Fibroblast of skin of back (primary cell): Measurements from ENCODE around the gene DSC1. TPM values are rescaled to one million over a fixed set of nuclear protein-coding genes. Genes with fewer than 3 reads are reported as not detected.
"Not testable (repeated sequence)": the region's sequence is repeated elsewhere in the genome, so short reads cannot be mapped to it uniquely, and the experiment has no call there.

Experiments used
- DNase-seq: peaks from one replicate; pipeline ENCODE4 v3.0.0-alpha.2; 2013
- polyA plus RNA-seq, 2 experiments: library from polyadenylated mRNA; unstranded; fragments of 120-200 nt; gene quantifications; one replicate each; pipeline ENCODE4 v1.2.1, GENCODE V29; 2013; ENCODE audit not compliant: insufficient read length in 2 of 2

Gene DSC1
- polyA plus RNA-seq (2013, experiment 1 of 2; ENCODE audit: insufficient read length), result not detected
- polyA plus RNA-seq (2013, experiment 2 of 2; ENCODE audit: insufficient read length), result not detected

GRCh38 chr18:31162825-31163435 lies at the start of gene DSC1:
DSC1 (minus strand) TSS chr18:31162856; CDS start chr18:31162594, 262 bp downstream.
- no peak for DNase-seq

GRCh38 chr18:31211047-31211446 lies 48.4 kb upstream of the DSC1 start:
- DNase-seq, result no peak

- DNase-seq, result no peak
Observed at GRCh38 chr18:31209041-31209440, 46.4 kb upstream of the DSC1 start.

- DNase-seq, result no peak
Observed at GRCh38 chr18:31207391-31207790, 44.7 kb upstream of the DSC1 start.

GRCh38 chr18:31206787-31207381 lies 44.2 kb upstream of the DSC1 start:
- DNase-seq, result no peak

- no peak for DNase-seq
Observed at GRCh38 chr18:31206071-31206470, 43.4 kb upstream of the DSC1 start.

- no peak for DNase-seq
Observed at GRCh38 chr18:31205273-31205672, 42.6 kb upstream of the DSC1 start.

GRCh38 chr18:31204833-31205232 lies 42.2 kb upstream of the DSC1 start:
- DNase-seq, result no peak

- no peak for DNase-seq
Observed at GRCh38 chr18:31204166-31204565, 41.5 kb upstream of the DSC1 start.

- DNase-seq, result no peak
Observed at GRCh38 chr18:31203794-31204148, 41.1 kb upstream of the DSC1 start.

- DNase-seq, result no peak
Observed at GRCh38 chr18:31203096-31203793, 40.6 kb upstream of the DSC1 start.

- DNase-seq, result no peak
Observed at GRCh38 chr18:31199190-31199769, 36.6 kb upstream of the DSC1 start.

GRCh38 chr18:31197676-31198075 lies 35.0 kb upstream of the DSC1 start:
- DNase-seq, result no peak

- no peak for DNase-seq
Observed at GRCh38 chr18:31195063-31195462, 32.4 kb upstream of the DSC1 start.

- no peak for DNase-seq
Observed at GRCh38 chr18:31192086-31192776, 29.6 kb upstream of the DSC1 start.

GRCh38 chr18:31190919-31191318 lies 28.3 kb upstream of the DSC1 start:
- DNase-seq, result no peak

- no peak for DNase-seq
Observed at GRCh38 chr18:31189757-31190156, 27.1 kb upstream of the DSC1 start.

- DNase-seq, result no peak
Observed at GRCh38 chr18:31185186-31185950, 22.7 kb upstream of the DSC1 start.

- DNase-seq, result no peak
Observed at GRCh38 chr18:31183302-31183701, 20.6 kb upstream of the DSC1 start.

GRCh38 chr18:31177369-31177768 lies 14.7 kb upstream of the DSC1 start:
- DNase-seq, result not testable (repeated sequence)

GRCh38 chr18:31176531-31176930 lies 13.9 kb upstream of the DSC1 start:
- DNase-seq, result no peak
